Activated CD8-positive, alpha-beta memory T cell treated with anti-CD3 and anti-CD28 coated beads for 24 hours (primary cell): ENCODE data around the gene AXDND1.

Source experiments
- DNase-seq: peaks from one replicate; pipeline ENCODE4 v3.0.0-alpha.2; 2020

The AXDND1 gene

DNA sequence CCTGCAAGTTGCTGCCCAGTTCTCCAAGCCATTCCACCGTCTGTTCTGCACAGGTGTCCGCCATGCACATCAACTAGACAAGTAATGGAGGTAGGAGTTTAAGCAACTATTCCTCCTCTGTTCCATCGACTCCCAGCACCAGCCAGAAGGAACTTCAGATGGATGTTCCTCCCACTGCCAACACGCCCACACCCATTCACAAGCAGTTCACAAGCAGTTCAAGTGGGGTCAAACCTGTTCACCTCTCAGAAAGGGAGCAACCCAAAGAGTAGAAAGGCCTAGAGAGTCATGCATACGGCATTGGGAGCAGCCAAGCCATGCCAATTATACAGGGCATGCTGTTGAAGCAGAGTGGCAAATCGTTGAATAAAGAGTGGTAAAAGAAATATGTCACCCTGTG lies 221.6 kb downstream of the AXDND1 start:
- DNase-seq, result no peak

DNA sequence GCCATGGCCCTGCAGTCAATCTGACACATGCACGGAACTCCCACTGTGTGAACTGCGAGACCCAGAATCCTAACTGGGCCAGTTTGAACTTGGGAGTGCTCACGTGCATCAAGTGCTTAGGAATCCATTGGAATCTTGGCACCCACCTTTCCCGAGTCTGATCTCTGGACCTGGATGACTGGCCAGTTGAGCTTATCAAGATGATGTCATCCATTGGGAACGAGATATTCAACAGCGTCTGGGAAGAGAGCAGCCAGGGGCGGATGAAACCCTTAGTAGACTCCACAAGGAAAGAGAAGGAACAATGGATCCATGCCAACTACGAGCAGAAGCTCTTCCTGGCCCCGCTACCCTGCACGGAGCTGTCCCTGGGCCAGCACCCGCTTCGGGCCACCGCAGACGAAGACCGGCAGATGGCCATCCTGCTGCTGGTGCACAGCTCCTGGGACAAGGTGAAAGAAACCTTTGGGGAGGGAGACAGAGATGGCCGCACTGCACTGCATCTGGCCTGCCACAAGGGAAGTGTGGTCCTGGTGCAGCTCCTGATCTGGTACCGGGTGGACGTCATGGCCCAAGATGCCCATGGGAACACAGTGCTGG lies 222.8 kb downstream of the AXDND1 start:
- DNase-seq, result no peak

DNA sequence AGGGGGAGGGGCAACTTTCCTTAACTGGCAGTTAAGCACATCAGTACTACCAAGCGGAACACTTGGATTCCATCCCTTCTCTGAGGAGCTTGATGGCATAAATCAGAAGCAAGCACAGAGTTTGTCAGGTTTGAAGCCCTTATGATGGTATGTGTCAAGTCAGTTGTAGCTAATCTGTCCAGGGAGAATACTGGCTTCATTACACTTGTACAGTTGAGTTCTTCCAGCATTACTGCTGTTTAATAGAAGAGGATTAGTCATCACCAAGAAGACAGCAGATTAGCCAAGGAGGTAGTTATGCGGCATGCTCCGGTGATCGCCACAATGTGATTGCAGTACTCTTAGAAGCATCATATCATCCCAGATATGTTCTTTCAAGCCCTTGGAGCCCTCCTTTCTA lies 223.7 kb downstream of the AXDND1 start:
- DNase-seq, result no peak

DNA sequence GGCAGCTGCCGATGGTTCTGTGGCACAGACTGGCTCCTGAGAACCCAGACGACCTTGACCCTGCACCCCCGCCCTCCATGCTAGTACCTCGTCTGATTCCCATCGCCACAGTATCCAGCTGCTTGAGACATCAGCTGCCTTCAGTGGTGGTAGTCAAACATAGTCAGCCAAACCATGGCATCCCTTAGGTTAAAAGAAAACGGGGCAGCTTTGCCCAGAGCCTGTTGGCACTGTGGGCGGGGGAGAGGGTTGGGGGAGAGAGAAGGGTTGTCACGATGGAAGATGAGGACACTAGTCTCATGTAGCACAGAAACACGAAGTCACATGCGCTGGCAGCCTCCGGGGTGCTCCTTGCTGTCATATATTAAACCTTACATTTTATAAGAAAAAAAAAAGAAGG lies 224.9 kb downstream of the AXDND1 start:
- DNase-seq, result no peak

DNA sequence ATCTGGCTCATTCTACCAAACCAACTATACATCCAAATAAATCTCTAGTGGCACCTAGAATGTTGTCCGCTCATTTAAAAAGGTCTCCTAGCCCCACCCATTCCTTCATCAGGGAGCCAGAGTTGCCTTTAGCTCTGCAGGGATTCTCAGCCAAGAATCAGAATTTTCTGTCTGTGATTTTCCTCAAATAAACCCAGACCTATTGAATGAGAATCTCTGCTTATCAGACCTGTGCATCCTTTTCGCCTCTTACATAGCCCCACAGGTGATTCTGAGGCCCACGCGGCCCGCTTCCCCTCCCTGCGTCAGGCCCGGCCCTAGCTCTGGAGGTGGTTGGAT lies 225.5 kb downstream of the AXDND1 start:
- DNase-seq, result no peak

DNA sequence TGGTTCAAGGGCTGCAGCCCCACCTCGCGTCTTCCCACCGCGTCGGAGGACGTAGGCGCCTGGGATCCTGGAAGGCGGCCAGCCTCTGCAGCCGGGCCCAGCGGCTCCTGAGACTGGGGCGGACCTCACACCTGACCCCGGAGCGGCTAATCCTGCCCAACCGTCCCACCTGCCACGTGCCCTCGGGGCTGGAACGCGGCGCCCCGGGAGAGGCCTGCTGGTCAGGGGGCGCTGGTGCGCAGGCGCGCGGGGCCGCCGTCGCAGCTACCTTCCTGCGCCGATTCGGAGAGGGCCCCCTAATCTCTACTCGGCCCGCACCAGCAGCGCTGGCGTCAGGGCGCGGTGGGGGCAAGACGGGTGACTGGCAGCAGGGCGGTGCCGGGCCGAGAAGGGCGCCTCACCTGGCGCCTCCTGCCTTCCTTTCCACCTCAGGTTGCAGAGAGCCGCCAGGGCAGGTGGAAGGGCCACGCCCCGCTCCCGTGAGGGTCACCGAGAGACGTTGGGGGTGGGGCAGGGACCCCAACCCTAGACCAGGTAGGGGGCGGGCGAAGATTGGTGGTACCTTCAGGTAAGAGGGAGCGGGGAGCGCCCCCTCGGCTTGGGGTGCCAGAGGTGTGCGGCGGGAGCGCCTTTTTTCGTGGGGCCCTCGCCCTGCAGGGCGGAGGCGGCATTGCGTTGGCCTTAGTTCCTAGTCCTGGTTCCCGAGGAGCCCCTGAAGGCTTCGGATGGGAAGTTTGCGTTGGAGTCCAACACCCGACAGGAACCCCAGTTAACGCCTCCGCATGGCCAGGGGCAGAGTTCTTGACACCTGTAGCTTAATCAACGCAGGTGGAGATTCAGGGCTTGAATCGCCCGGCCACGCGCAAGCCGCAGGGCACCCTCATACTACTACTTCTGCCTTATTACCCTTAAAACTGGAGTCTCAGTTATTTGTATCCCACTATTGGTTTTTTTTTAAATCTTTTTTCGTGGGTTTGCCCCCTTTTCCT lies 226.1 kb downstream of the AXDND1 start, which contains the start of gene TDRD5:
TDRD5 (plus strand) TSS at position 241 of the 989 bp plus-strand sequence. CDS start 784 bp downstream, outside the sequence.
- DNase-seq, result no peak

DNA sequence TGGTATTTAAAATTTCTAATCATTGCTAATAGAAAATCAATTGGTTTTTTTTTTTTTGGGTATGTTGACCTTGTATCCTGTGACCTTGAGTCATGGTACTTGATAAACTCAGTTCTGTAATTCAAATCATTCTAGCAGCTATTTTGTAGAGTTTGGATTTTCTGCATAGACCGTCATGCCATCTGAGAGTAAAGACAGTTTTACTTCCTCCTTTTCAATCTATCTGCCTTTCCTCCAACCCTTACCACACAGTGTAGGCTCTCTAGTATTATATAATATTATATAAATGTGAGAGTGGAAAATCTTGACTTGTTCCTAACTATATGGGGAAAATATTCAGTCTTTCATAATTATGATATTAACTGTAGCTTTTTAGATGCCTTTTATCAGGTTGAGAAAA lies 232.9 kb downstream of the AXDND1 start:
- DNase-seq, result no peak

DNA sequence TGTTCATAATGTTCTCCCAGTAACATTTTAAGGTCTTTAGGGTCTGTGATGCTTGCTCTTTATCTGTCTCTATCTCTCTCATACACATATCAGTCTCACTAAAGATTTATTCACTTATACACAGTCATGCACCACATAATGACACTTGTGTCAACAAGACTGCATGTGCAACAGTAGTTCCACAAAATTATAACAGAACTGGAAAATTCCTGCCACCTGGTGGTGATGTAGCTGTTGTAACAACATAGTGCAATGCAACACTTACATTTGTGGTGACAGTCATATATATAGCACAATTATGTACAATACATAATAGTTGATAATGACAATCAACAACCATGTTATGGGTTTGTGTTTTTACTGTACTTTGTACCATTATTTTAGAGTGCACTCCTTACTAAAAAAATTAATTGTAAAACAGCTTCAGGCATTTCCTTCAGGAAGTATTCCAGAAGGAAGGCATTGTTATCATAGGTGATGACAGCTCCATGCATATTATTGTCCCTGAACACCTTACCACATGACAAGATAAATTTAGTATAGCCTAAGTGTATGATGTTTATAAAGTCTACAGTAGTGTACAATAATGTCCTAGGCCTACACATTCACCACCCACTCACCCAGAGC lies 234.0 kb downstream of the AXDND1 start:
- DNase-seq, result no peak

DNA sequence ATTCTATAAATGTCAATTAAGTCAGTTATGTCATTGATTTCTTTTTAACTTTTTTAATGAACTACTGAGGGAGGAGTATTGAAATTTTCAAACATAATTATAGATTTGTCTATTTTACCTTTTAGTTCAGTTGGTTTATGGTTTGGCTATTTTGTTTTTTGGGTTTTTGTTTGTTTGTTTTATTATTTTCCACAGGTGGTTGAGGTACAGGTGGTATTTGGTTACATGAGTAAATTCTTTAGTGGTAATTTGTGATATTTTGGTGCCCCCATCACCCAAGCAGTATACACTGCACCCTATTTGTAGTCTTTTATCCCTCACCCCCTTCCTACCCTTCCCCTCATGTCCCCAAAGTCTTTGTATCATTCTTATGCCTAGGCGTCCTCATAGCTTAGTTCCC lies 235.3 kb downstream of the AXDND1 start:
- DNase-seq, result no peak
